Stimulated activated naive B cell treated with anti-CD40 and anti-IgM and Interleukin-4, amounts not matched to agents 10 μg/mL and 1 μg/mL and 100 μg/mL, for 72 hours (primary cell): ENCODE data around the gene COL27A1.

Experiments
- ATAC-seq, 2 donors: fragments of 150-1000 bp; cut with Tn5 transposase; replicated peaks; 2 replicates each; pipeline ENCODE4 v1.10.0; 2021; ENCODE audit warnings: moderate library complexity in 1 of 2
- DNase-seq: peaks from one replicate; pipeline ENCODE4 v3.0.0; 2021
- H3K27ac Mint-ChIP-seq: one replicate; pipeline ENCODE4 v1.8.0; 2022; ENCODE audit warnings: mild to moderate bottlenecking, mixed read lengths
- H3K27me3 Mint-ChIP-seq, 2 donors: one replicate each; pipeline ENCODE4 v1.8.0; 2022; ENCODE audit warnings: mixed read lengths in 2 of 2
- H3K36me3 Mint-ChIP-seq, 2 donors: one replicate each; pipeline ENCODE4 v1.8.0; 2022; ENCODE audit warnings: mixed read lengths in 2 of 2, mild to moderate bottlenecking in 1 of 2
- H3K4me1 Mint-ChIP-seq, 2 donors: one replicate each; pipeline ENCODE4 v1.8.0; 2022; ENCODE audit warnings: mixed read lengths in 2 of 2, mild to moderate bottlenecking in 1 of 2
- H3K4me3 Mint-ChIP-seq, 2 donors: one replicate each; pipeline ENCODE4 v1.8.0; 2022; ENCODE audit warnings: mild to moderate bottlenecking in 2 of 2, mixed read lengths in 2 of 2, moderate library complexity in 1 of 2
- H3K9me3 Mint-ChIP-seq, 2 donors: one replicate each; pipeline ENCODE4 v1.8.0; 2022; ENCODE audit warnings: mixed read lengths in 2 of 2, mild to moderate bottlenecking in 1 of 2

COL27A1 gene

DNA sequence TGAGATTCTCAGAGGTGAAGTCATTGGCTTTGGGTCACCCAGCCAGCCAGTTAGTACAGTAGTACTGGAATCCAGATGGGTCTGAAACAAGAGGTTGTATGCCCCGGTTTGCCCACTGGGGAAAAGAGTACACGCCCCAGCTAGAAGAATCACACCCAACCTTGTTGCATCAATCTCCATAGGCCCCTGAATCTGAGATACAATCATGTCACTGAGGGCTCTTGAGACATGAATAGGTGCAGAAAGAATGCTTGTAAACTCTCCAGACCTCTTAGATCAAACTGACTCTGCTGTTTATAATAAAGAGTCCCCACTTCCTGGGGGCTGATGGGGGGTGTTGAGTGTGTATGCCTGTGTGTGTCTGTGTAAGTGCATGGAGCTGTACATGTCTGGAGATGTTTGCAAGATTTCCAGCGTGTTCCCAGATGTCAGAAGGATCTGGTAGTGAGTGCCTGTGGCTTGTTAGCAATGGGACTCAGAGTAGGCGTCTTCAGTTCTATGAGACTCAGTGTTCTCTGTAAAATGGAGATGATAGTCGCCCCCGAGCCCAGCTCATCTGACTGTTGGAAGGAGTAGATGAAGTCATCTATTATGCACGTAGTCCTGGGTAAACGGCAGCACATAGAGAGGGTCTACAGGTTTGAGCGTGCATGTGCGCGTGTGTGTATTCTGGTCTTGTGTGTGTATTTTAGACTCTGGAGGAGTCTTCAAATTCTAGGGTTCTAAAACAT lies 48.2 kb downstream of the COL27A1 start:
- Mint-ChIP-seq H3K4me1 (no peaks in the 10 kb centered on the region), H3K36me3 (no peaks in the 10 kb centered on the region), H3K9me3 (no peaks in the 10 kb centered on the region), H3K27ac (no peak overlapping the region), H3K4me3 (no peak overlapping the region), H3K27me3 (peaks cover 0 to 9% of the 10 kb centered on the region in 2 donors)
- ATAC-seq (no peak), DNase-seq (no peak)

DNA sequence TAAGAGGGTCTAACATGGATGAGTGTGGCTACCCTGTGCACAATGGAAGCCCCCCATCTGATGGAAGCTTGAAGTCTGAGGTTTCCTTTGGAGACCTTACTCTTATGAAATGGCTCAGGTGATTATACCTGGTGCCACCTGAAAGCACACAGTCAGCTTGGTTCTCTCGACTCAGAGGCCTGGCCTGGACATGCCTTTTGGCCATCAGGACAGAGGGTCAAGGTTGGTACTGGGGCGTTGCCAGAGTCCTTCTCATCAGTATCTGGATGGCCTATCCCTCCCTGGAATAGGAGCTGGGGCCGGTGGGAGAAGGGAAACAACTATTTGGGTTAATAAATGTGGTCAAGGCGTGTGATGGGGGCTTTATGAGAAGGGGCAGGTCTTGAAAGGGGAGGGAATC lies 48.9 kb downstream of the COL27A1 start:
- no peak for DNase-seq
- H3K36me3 Mint-ChIP-seq: no peaks in the 10 kb centered on the region
- H3K27me3 Mint-ChIP-seq: peaks cover 0 to 9% of the 10 kb centered on the region in 2 donors
- no peak overlapping the region for H3K27ac Mint-ChIP-seq
- ATAC-seq: no peak
- H3K9me3 Mint-ChIP-seq: no peaks in the 10 kb centered on the region
- no peak overlapping the region for H3K4me3 Mint-ChIP-seq
- no peaks in the 10 kb centered on the region for H3K4me1 Mint-ChIP-seq

DNA sequence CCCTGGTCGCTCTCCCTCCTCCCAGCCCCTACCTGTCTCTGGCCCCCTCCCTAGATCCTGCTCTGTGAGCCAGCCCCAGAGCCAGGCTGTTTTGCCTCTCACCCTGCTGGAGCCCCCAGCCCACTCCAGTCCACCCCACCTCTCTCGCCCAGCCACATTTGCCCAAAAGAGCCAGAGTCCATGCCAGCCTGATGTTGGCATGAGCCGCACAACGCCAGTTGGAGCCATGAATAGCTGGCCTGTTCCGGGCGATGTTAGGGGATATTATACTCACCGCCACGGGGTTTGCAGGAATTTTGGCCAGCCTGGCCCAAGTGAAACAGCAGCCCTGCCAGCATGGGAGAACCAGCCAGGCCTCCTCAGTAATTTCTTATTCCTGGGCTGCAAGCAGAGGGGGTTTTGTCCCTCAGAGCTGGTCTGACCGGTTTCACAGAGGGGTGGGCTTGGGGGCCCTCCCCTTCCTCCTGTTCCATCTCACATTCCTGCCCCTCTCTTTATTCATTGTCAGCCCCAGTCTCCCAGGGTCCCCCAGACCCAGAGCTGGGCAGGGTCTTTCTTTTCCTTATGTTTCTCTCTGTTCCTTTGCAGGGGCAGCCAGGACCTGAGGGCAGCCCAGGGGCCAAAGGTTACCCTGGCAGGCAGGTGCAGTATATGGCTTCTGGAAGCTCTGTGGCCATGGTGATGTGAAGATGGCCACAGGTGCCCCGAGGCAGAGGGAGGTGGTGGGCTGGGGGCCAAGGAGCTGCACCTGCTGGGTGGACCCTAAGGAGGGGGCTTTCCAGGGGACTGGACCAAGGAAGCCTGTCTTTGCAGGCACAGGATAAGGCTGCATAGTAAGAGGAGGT lies 50.1 kb downstream of the COL27A1 start:
- H3K27me3 Mint-ChIP-seq: peaks cover 0 to 9% of the 10 kb centered on the region in 2 donors
- H3K27ac Mint-ChIP-seq: no peak overlapping the region
- H3K4me3 Mint-ChIP-seq: no peak overlapping the region
- no peaks in the 10 kb centered on the region for H3K4me1 Mint-ChIP-seq
- no peaks in the 10 kb centered on the region for H3K9me3 Mint-ChIP-seq
- ATAC-seq (no peak), DNase-seq (no peak)
- no peaks in the 10 kb centered on the region for H3K36me3 Mint-ChIP-seq

DNA sequence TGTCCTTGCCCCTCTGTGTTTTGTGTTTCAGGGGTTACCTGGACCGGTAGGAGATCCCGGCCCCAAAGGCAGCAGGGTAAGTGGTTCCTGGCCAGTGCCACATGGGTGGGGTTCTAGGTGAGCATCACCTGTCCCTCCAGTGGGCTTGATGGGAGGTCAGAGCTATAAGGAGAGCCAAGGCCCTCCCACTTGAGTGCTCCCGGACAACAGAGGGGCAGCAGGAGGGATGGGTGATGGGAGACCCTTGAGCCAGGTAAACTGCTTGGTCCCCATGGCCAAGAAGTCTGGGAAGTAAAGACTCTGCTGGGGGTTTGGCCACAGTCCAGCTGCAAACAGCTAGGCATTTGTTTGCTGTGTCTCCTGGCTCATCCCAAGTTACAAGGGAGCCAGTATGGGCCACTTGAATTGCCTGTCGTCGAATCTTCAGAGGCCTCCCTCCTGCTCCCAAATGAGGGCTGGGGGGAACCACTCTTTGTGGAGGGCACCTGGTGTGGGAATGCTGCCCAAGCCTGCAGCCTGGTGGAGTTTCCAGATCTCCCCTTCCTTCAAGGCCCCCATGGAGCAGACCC lies 51.0 kb downstream of the COL27A1 start:
- H3K4me1 Mint-ChIP-seq: no peaks in the 10 kb centered on the region
- no peaks in the 10 kb centered on the region for H3K36me3 Mint-ChIP-seq
- H3K9me3 Mint-ChIP-seq: no peaks in the 10 kb centered on the region
- no peak overlapping the region for H3K4me3 Mint-ChIP-seq
- no peak overlapping the region for H3K27ac Mint-ChIP-seq
- ATAC-seq (no peak), DNase-seq (no peak)
- peaks cover 0 to 9% of the 10 kb centered on the region in 2 donors for H3K27me3 Mint-ChIP-seq

DNA sequence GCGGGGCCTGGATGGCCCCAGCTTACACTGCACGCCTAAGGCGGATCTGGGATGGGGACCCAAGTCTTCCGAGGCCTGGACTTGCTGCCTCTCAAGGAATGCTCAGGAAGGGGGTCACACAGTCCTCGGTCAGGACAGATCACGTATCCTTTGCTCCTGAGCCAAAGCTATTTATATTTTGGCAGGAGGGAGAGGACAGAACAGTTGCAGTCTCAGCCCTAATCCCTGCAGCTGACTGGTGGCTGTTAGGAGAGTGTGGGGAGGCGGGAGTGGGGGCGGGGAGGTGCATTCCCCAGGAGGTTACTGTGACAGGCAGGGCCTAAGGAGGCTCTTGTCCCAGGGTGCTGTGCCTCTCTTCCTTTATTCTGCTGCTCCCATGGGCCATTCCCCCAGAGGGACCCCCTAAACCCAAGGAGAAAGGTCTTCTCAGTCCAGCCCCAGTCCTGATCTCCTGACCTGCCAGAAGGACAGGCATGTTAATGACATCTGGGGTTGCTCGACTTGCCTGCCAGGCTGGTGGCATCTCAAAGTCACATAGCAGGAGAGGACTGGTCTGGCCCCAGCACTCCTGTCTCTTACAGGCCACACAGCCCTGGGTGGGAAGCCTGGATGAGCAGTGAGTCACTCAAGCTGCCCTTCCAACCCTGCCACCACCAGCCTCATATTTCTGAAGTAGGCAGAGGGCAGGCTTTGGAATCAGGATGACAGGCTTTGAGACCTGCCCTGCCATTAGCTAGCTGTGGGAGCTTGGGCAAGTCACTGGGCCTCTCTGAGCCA lies 51.9 kb downstream of the COL27A1 start:
- no peak overlapping the region for H3K27ac Mint-ChIP-seq
- no peaks in the 10 kb centered on the region for H3K9me3 Mint-ChIP-seq
- H3K4me1 Mint-ChIP-seq: no peaks in the 10 kb centered on the region
- no peak overlapping the region for H3K4me3 Mint-ChIP-seq
- peaks cover 0 to 9% of the 10 kb centered on the region in 2 donors for H3K27me3 Mint-ChIP-seq
- ATAC-seq: no peak
- no peaks in the 10 kb centered on the region for H3K36me3 Mint-ChIP-seq
- DNase-seq: no peak

DNA sequence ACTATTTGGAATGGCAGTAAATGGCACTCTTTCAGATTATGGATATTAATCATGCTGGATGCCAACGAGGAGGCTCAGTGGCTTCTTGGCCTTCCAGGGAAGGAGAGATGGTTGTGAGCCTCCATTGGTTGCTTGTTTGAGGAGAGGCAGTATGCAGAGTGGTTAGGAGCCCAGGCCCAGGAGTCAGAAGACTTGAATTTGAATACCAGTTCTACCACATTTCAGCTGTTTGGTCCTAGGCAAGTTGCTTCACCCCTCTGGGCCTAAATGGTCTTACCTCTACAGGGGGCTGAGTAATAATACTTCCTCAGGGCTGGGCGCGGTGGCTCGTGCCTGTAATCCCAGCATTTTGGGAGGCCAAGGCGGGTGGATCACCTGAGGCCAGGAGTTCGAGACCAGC lies 52.5 kb downstream of the COL27A1 start:
- H3K4me3 Mint-ChIP-seq: no peak overlapping the region
- H3K27ac Mint-ChIP-seq: no peak overlapping the region
- H3K9me3 Mint-ChIP-seq: no peaks in the 10 kb centered on the region
- no peaks in the 10 kb centered on the region for H3K4me1 Mint-ChIP-seq
- no peaks in the 10 kb centered on the region for H3K36me3 Mint-ChIP-seq
- peaks cover 0 to 4% of the 10 kb centered on the region in 2 donors for H3K27me3 Mint-ChIP-seq
- DNase-seq (no peak), ATAC-seq (no peak)

DNA sequence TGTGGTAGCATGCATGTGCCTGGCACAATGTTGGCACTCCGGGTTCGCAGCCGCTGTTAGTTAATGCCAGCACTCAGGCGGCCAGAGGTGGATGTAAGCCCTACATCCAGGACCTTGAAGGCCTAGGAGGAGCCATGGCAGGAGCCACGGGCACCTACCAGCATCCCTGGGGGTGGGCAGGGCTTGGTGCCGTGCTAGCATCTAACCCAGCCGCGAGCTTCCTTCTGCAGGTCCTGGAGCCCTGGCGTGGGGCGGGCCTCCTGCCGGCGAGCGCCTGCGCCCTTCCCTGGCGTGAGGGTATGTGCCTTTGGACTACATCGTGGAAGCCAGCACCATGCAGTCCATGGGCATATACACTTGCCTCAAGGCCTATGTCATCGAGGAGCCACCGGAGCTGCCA lies 53.8 kb downstream of the COL27A1 start:
- ATAC-seq (no peak), DNase-seq (no peak)
- Mint-ChIP-seq H3K36me3 (no peaks in the 10 kb centered on the region), H3K27ac (no peak overlapping the region), H3K4me3 (no peak overlapping the region), H3K27me3 (peaks cover 0 to 4% of the 10 kb centered on the region in 2 donors), H3K4me1 (no peaks in the 10 kb centered on the region), H3K9me3 (no peaks in the 10 kb centered on the region)

DNA sequence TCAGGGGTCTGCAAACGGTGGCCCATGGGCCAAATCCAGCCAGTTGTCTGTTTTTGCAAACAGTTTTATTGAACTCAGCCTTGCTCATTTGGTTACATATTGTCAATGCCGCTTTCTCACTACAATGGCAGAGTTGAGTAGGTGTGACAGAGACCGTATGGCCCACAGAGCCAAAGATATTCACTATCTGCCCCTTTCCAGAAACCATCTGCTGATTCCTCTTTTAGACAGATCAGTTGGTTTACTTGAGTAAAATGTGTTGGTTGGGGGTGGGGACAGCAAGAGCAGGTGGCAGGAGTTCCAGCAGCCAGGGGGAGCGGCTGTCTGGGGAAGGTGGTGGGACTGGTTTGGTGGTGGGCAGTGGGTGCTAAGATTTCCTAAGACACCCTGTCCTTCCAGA lies 54.8 kb downstream of the COL27A1 start:
- Mint-ChIP-seq H3K9me3 (no peaks in the 10 kb centered on the region), H3K27me3 (peaks cover 0 to 4% of the 10 kb centered on the region in 2 donors), H3K36me3 (no peaks in the 10 kb centered on the region), H3K4me3 (no peak overlapping the region), H3K27ac (no peak overlapping the region), H3K4me1 (no peaks in the 10 kb centered on the region)
- ATAC-seq (no peak), DNase-seq (no peak)

DNA sequence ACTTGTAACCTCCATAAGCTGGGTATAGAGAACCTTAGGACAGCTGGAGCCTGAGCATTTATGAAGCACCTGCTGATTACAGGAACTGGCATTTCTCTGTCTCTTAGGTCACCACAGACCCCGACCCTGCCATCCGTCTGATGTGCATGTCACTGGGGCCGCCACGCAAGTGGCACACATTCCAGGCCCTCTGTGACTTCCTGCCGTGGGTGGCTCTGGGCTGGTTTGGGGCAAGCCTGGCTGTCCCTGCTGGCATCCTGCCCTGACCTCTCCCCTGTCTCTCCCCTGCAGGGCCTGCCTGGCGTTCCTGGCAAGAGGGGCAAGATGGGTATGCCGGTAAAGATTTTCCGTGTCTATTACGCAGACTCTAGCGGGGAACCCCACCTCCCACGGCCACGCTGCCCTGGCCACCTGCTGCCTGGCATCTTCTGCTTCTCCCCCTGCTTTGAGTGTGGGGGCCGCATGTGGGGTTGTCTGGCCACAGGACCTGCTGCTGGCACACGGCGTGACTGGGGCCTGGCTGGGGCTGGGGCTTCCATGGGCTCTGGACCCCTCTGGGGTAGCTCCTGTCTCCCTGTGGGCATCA lies 55.4 kb downstream of the COL27A1 start:
- H3K36me3 Mint-ChIP-seq: no peaks in the 10 kb centered on the region
- H3K9me3 Mint-ChIP-seq: no peaks in the 10 kb centered on the region
- no peak overlapping the region for H3K27ac Mint-ChIP-seq
- no peak overlapping the region for H3K4me3 Mint-ChIP-seq
- ATAC-seq (no peak), DNase-seq (no peak)
- peaks cover 0 to under 1% of the 10 kb centered on the region in 2 donors for H3K27me3 Mint-ChIP-seq
- H3K4me1 Mint-ChIP-seq: no peaks in the 10 kb centered on the region

DNA sequence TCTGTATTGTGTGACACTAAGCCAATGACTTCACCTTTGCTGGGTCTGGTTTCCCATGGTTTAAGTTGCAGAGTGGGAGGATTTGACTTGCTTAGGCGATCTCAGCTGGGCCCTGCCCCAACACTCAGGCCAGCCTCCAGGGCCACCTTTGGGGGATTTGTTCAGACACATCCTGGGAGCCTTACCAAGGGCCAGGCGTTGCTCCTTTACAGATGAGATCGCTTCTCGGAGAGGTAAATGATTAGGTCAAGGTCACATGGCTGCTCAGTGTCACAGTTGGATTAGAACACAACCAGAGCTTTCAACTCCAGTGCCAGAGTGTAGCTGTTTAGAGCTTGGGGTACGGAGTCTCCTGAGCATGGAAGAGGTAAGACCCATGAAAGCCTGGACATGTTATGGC lies 57.5 kb downstream of the COL27A1 start:
- DNase-seq (no peak), ATAC-seq (no peak)
- no peak overlapping the region for H3K27ac Mint-ChIP-seq
- no peaks in the 10 kb centered on the region for H3K27me3 Mint-ChIP-seq
- no peak overlapping the region for H3K4me3 Mint-ChIP-seq
- no peaks in the 10 kb centered on the region for H3K36me3 Mint-ChIP-seq
- no peaks in the 10 kb centered on the region for H3K9me3 Mint-ChIP-seq
- H3K4me1 Mint-ChIP-seq: no peaks in the 10 kb centered on the region

DNA sequence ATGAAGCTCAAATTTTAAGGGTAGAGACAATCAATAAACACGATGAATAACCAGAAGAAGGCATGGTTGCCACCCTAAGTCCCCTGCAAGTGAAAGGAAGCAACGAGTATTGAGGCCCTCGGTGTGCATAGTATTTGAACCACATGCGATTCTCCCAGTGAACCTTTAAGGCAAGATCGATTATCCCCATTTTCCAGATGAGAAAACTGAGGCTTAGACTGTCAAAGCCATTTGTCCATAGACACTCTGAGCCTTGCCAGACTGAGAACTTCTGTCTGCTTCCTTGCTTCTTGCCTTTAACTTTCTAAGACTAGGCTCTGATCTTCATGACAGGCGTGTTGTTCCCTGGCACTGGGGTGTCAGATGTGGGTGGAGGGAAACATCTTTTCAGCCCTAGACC lies 58.2 kb downstream of the COL27A1 start:
- Mint-ChIP-seq H3K4me3 (no peak overlapping the region), H3K27ac (no peak overlapping the region), H3K9me3 (no peaks in the 10 kb centered on the region), H3K4me1 (no peaks in the 10 kb centered on the region), H3K27me3 (no peaks in the 10 kb centered on the region), H3K36me3 (no peaks in the 10 kb centered on the region)
- DNase-seq: no peak
- ATAC-seq: no peak

DNA sequence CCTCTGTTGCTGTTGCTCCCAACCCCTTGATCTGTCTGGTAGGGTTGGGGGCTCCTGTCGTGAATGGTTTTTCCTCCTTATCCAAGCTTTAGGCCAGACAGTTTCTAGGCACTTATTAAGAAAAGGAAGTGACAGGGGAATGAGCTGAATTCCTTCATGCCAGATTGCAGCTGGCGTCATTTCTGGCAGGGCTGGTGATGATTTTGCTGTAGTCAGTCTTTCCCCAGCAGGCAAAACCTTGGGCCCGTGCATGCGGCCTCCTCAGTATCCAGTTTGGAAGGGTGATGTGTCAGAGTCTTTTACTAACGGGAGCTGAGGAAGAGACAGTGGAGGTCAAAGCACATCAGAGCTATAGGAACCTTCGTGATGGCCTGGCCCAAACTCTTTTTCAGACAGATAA lies 58.8 kb downstream of the COL27A1 start:
- Mint-ChIP-seq H3K4me3 (no peak overlapping the region), H3K36me3 (no peaks in the 10 kb centered on the region), H3K27me3 (no peaks in the 10 kb centered on the region), H3K9me3 (no peaks in the 10 kb centered on the region), H3K27ac (no peak overlapping the region), H3K4me1 (no peaks in the 10 kb centered on the region)
- no peak for DNase-seq
- ATAC-seq: no peak

DNA sequence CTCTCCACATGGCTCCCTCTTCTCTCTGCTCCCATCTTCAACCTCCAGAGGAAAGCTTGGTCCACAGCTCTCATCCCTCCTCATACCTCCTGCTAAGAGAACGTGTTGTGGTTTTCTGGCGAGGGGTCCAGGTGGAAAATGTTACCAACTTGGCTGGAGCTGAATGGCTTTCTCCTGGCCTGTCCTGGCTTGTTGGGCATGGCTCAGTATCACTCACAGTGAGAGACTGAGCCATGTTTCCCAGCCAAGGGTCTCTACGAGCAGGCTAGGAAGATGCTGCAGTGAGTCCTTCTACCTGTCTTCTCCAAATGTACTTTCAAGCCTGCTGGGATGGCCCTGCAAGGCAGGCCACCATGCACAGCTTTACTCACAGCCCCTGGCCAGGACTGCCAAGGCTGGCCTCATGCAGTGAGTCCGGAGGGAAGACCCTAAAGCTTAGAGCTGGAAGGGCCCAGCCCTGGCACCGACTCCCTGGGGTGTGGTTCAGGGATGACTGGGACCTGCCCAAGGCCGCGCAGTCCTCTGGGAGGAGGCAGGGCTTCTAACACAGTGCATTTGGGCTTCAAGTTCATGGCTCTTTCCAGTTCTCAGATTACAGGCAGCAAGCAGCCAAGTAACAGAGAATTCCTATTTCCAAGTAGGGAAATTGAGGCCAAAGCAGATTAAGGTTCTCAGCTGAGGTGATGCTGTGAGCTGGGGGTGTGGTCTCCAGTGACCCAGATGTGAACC lies 59.5 kb downstream of the COL27A1 start:
- no peaks in the 10 kb centered on the region for H3K36me3 Mint-ChIP-seq
- H3K27ac Mint-ChIP-seq: no peak overlapping the region
- DNase-seq: no peak
- H3K4me1 Mint-ChIP-seq: no peaks in the 10 kb centered on the region
- no peaks in the 10 kb centered on the region for H3K9me3 Mint-ChIP-seq
- H3K27me3 Mint-ChIP-seq: no peaks in the 10 kb centered on the region
- no peak overlapping the region for H3K4me3 Mint-ChIP-seq
- ATAC-seq: no peak
